GM12892 (cell line): ENCODE data around the gene TSPAN9.

Experiments used
- POLR2A ChIP-seq: IDR thresholded peaks from 2 replicates; pipeline ENCODE4 v1.6.1; 2011; ENCODE audit warnings: low read depth, low read length, control low read depth
- POLR2AphosphoS5 ChIP-seq: IDR thresholded peaks from 2 replicates; pipeline ENCODE4 v1.6.1; 2011; ENCODE audit warnings: low read depth, low read length, control low read depth

DNA sequence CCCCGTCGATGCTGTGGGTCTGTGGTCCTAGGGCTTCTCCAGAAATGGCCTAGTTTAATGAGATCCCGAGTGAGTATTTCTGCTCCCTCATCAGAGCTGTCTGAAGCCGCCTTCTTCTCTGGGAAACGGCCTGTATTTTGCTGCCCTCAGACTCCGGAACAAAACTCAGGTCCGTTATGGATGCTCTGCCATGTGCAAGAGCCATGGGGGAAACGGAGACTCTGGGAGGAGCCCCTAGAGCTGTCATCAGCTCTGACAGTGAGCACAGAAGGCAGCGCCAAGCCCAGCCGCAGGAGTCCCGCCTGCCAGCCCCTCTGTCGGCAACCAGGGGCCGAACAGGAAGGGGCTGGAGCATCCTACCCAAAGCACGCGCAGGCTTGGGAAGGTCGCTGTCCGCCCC lies 221.4 kb downstream of the TSPAN9 start:
- TF ChIP-seq POLR2A (no peak), POLR2AphosphoS5 (no peak)
